Mammary epithelial cell (primary cell): Measurements from ENCODE around the gene SMIM38.

ENCODE experiments used
- EZH2 ChIP-seq: IDR thresholded peaks from 2 replicates; pipeline ENCODE4 v1.6.1; 2012; ENCODE audit warnings: low read length, inconsistent platforms, borderline replicate concordance
- TF ChIP-seq, protein P1 (sequence below), 2 donors: IDR thresholded peaks in 1 of 2; conservative IDR thresholded peaks in 1 of 2; 2 replicates each; pipeline ENCODE4 v1.5.1; 2011 to 2012; ENCODE audit warnings: inconsistent platforms in 2 of 2, low read length in 2 of 2, mild to moderate bottlenecking in 2 of 2, control low read depth in 1 of 2, low read depth in 1 of 2; ENCODE audit not compliant: insufficient read depth in 1 of 2; ENCODE audit errors: extremely low read depth in 1 of 2

DNA sequence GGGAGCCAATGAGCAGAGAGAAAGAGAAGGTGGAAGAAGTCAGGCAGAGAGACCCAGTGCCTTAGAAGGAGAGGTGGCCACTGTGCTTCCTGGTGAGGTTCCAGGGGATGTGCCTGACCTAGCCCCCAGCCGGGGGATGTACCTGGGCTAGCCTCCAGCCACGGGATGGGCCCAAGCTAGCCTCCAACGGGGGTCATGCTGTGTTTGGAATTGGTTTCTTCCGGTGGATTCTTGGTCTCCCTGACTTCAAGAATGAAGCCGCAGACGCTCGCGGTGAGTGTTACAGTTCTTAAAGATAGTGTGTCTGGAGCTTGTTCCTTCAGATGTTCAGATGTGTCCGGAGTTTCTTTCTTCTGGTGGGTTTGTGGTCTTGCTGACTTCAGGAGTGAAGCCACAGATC, 6.9 kb upstream of the SMIM38 start:
- TF ChIP-seq, protein P1, sequence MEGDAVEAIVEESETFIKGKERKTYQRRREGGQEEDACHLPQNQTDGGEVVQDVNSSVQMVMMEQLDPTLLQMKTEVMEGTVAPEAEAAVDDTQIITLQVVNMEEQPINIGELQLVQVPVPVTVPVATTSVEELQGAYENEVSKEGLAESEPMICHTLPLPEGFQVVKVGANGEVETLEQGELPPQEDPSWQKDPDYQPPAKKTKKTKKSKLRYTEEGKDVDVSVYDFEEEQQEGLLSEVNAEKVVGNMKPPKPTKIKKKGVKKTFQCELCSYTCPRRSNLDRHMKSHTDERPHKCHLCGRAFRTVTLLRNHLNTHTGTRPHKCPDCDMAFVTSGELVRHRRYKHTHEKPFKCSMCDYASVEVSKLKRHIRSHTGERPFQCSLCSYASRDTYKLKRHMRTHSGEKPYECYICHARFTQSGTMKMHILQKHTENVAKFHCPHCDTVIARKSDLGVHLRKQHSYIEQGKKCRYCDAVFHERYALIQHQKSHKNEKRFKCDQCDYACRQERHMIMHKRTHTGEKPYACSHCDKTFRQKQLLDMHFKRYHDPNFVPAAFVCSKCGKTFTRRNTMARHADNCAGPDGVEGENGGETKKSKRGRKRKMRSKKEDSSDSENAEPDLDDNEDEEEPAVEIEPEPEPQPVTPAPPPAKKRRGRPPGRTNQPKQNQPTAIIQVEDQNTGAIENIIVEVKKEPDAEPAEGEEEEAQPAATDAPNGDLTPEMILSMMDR (conservative IDR thresholded peaks at IDR 0.05 in 1 of 2, IDR thresholded peaks at IDR 0.05 in 1 of 2; ENCODE audit: extremely low read depth in 1 of 2, insufficient read depth in 1 of 2, low read depth in 1 of 2, low read length in 2 of 2), result no peak
- TF ChIP-seq EZH2, result no peak
